OCI-LY3 (cell line): ENCODE results near the gene IMPACT.

Source experiments
- H2AFZ ChIP-seq: fragments of 200-600, 300-600 bp; shearing (Covaris generic); 2 replicates; pipeline ENCODE4 v1.6.0; 2014; ENCODE audit warnings: antibody characterized with exemption, low read depth, low read length
- H3K27ac ChIP-seq: fragments of 200-600, 300-600 bp; sonication (generic); 2 replicates; pipeline ENCODE4 v1.5.1; 2014; ENCODE audit warnings: mild to moderate bottlenecking, low read length, moderate library complexity, mixed read lengths
- H3K27me3 ChIP-seq: fragments of 200-600, 300-600 bp; sonication (generic); 2 replicates; pipeline ENCODE4 v1.6.1; 2014; ENCODE audit warnings: low read depth, low read length, mixed read lengths
- H3K36me3 ChIP-seq: fragments of 200-600, 300-600 bp; sonication (generic); replicated peaks from 2 replicates; pipeline ENCODE3; 2014; ENCODE audit warnings: low read depth, low read length, mixed read lengths
- H3K4me1 ChIP-seq: fragments of 300-600, 200-600 bp; sonication (generic); 2 replicates; pipeline ENCODE4 v1.6.1; 2014; ENCODE audit warnings: low read length, mixed read lengths
- H3K4me2 ChIP-seq: fragments of 200-600, 300-600 bp; sonication (generic); 2 replicates; pipeline ENCODE4 v1.6.1; 2014; ENCODE audit warnings: low read length, mixed read lengths
- H3K4me3 ChIP-seq: fragments of 300-600, 200-600 bp; sonication (generic); 2 replicates; pipeline ENCODE4 v1.5.1; 2014; ENCODE audit warnings: antibody characterized with exemption, mild to moderate bottlenecking, low read length, moderate library complexity
- H3K79me2 ChIP-seq: fragments of 300-600, 200-600 bp; shearing (Covaris generic); 2 replicates; pipeline ENCODE4 v1.6.1; 2014; ENCODE audit warnings: mild to moderate bottlenecking, low read length, mixed read lengths
- H3K9ac ChIP-seq: fragments of 300-600, 200-600 bp; shearing (Covaris generic); 2 replicates; pipeline ENCODE4 v1.6.0; 2014; ENCODE audit warnings: mild to moderate bottlenecking, low read length, moderate library complexity
- H3K9me3 ChIP-seq: fragments of 200-600, 300-600 bp; shearing (Covaris generic); 2 replicates; pipeline ENCODE4 v1.6.1; 2014; ENCODE audit warnings: low read length, mixed read lengths; ENCODE audit not compliant: insufficient read depth
- H4K20me1 ChIP-seq: fragments of 200-600, 300-600 bp; sonication (generic); 2 replicates; pipeline ENCODE4 v1.6.1; 2016; ENCODE audit warnings: low read length, mixed read lengths; ENCODE audit not compliant: insufficient read depth
- CTCF ChIP-seq: fragments of 200-600, 300-600 bp; sonication (generic); IDR thresholded peaks from 2 replicates; pipeline ENCODE4 v1.5.1; 2014; ENCODE audit warnings: antibody characterized with exemption, low read length, low read depth
- EZH2phosphoT487 ChIP-seq: fragments of 200-600 bp; shearing (Covaris generic); IDR thresholded peaks from 2 replicates; pipeline ENCODE4 v1.6.1; 2018; ENCODE audit warnings: antibody characterized with exemption, mixed run types, low read depth

Gene IMPACT

GRCh38 chr18:24413148-24413547 is 13.3 kb upstream of the IMPACT start:
- Histone ChIP-seq H3K27me3 (0 out of 2 replicates have a peak, but pooled peaks cover 3% of the 10 kb centered on the region), H3K27ac (no peak overlapping the region), H4K20me1 (no peaks in the 10 kb centered on the region), H3K4me1 (peaks cover 7% of the 10 kb centered on the region), H3K36me3 (no peaks in the 10 kb centered on the region), H3K9me3 (no peaks in the 10 kb centered on the region), H3K4me2 (no peak overlapping the region), H2AFZ (no peak overlapping the region), H3K9ac (no peak overlapping the region), H3K79me2 (no peaks in the 10 kb centered on the region), H3K4me3 (no peak overlapping the region)
- TF ChIP-seq CTCF = no peak
- no peak for TF ChIP-seq EZH2phosphoT487

- Histone ChIP-seq H3K9me3 (no peaks in the 10 kb centered on the region), H3K4me2 (peak overlapping the region; percentile 2; the same call in 1 of the 2 replicates), H3K79me2 (no peaks in the 10 kb centered on the region), H3K36me3 (no peaks in the 10 kb centered on the region), H3K9ac (no peak overlapping the region), H3K27ac (no peak overlapping the region), H4K20me1 (no peaks in the 10 kb centered on the region), H3K27me3 (no peaks in the 10 kb centered on the region), H3K4me1 (peaks cover 7% of the 10 kb centered on the region), H3K4me3 (no peak overlapping the region), H2AFZ (no peak overlapping the region)
- TF ChIP-seq CTCF (no peak), EZH2phosphoT487 (no peak)
These were observed 12.0 kb upstream of the IMPACT start for GRCh38 chr18:24414349-24415003.

- no peak overlapping the region for H3K4me3 ChIP-seq
- no peaks in the 10 kb centered on the region for H3K36me3 ChIP-seq
- H4K20me1 ChIP-seq = no peaks in the 10 kb centered on the region
- no peak for TF ChIP-seq CTCF
- TF ChIP-seq EZH2phosphoT487 = no peak
- H3K27me3 ChIP-seq = no peaks in the 10 kb centered on the region
- H3K4me2 ChIP-seq = no peak overlapping the region
- H2AFZ ChIP-seq = no peak overlapping the region
- H3K9me3 ChIP-seq = no peaks in the 10 kb centered on the region
- no peaks in the 10 kb centered on the region for H3K79me2 ChIP-seq
- no peak overlapping the region for H3K9ac ChIP-seq
- no peak overlapping the region for H3K27ac ChIP-seq
- H3K4me1 ChIP-seq = peaks cover 7% of the 10 kb centered on the region
These were observed 9.0 kb upstream of the IMPACT start for GRCh38 chr18:24417480-24417879.

- H3K9me3 ChIP-seq = no peaks in the 10 kb centered on the region
- H3K36me3 ChIP-seq = no peaks in the 10 kb centered on the region
- no peak overlapping the region for H3K4me3 ChIP-seq
- H3K27me3 ChIP-seq = no peaks in the 10 kb centered on the region
- no peaks in the 10 kb centered on the region for H3K79me2 ChIP-seq
- no peak for TF ChIP-seq CTCF
- TF ChIP-seq EZH2phosphoT487 = no peak
- no peak overlapping the region for H3K27ac ChIP-seq
- H2AFZ ChIP-seq = no peak overlapping the region
- no peaks in the 10 kb centered on the region for H3K4me1 ChIP-seq
- H3K4me2 ChIP-seq = no peak overlapping the region
- no peaks in the 10 kb centered on the region for H4K20me1 ChIP-seq
- no peak overlapping the region for H3K9ac ChIP-seq
These were observed 5.9 kb upstream of the IMPACT start for GRCh38 chr18:24420551-24420950.
